HepG2 (cell line): Measurements from ENCODE around the gene KCNMB4. TPM values are rescaled to one million over a fixed set of nuclear protein-coding genes. Genes with fewer than 3 reads are reported as not detected.

Experiments used
- ATAC-seq: fragments of 200-7000 bp; cut with Tn5 transposase; 3 replicates; pipeline ENCODE4 v1.9.1; 2020; ENCODE audit warnings: mild to moderate bottlenecking, moderate library complexity
- BruUV-seq: library from RNA; stranded (reverse); fragments of 400-500 nt; replicated peaks from 2 replicates; lab custom pipeline; 2021; lab: Mats Ljungman, UMichigan
- CTCF ChIA-PET: fragments of 300-600 bp; formaldehyde crosslinking; extraction: SDS; loops from one replicate; lab custom pipeline; 2021; ENCODE audit warnings: low total read pairs, inconsistent platforms, low intra/inter-chr PET ratio; lab: Yijun Ruan, JAX
- POLR2A ChIA-PET: fragments of 350-600 bp; sonication (Branson Sonifier 250); formaldehyde crosslinking; loops from one replicate; lab custom pipeline; 2020; ENCODE audit warnings: antibody characterized with exemption, inconsistent platforms; lab: Yijun Ruan, JAX
- DNase-seq: peaks from one replicate; pipeline ENCODE4 v3.0.0-alpha.2; 2015; ENCODE audit warnings: low spot score
- FAIRE-seq: peaks from 3 replicates; lab custom pipeline; 2011; peaks lifted over from hg19 to GRCh38; lab: Jason Lieb, UNC
- H2AFZ ChIP-seq: one replicate; pipeline ENCODE4 v1.6.1; 2011; ENCODE audit warnings: low read length, inconsistent platforms
- H3K27ac ChIP-seq: fragments of 300-600 bp; 3 replicates; pipeline ENCODE4 v1.8.0; 2011; ENCODE audit warnings: mixed run types, mild to moderate bottlenecking, mixed read lengths, low read length, inconsistent platforms; ENCODE audit not compliant: insufficient read depth; ENCODE audit errors: extremely low read length
- H3K27me3 ChIP-seq, 2 experiments: fragments of 200-600 bp in 1 of 2; 2 replicates in 1 of 2; 3 replicates in 1 of 2; pipeline versions ENCODE4 v1.6.0 to v1.8.0; 2011; ENCODE audit warnings: low read length in 2 of 2, mild to moderate bottlenecking in 2 of 2, moderate library complexity in 2 of 2, inconsistent platforms in 1 of 2; ENCODE audit not compliant: insufficient read depth in 2 of 2, control insufficient read depth in 1 of 2
- H3K36me3 ChIP-seq, 2 experiments: fragments of 200-600 bp in 1 of 2; replicated peaks in 1 of 2; 2 replicates in 1 of 2; 3 replicates in 1 of 2; pipeline versions ENCODE4 v1.5.1 to v1.8.0; 2011; ENCODE audit warnings: low read length in 2 of 2, inconsistent platforms in 1 of 2; ENCODE audit not compliant: insufficient read depth in 2 of 2, control insufficient read depth in 1 of 2
- H3K4me1 ChIP-seq: 2 replicates; pipeline ENCODE4 v1.5.1; 2012; ENCODE audit warnings: low read length, inconsistent platforms; ENCODE audit not compliant: insufficient read depth
- H3K4me2 ChIP-seq: 2 replicates; pipeline ENCODE4 v1.6.0; 2011; ENCODE audit warnings: low read depth, low read length, inconsistent platforms
- H3K4me3 ChIP-seq, 3 experiments: fragments of 200-600 bp in 1 of 3; sonication (generic), shearing (Covaris generic) in 1 of 3; replicated peaks in 1 of 3; 2 replicates each; pipeline ENCODE4 v1.5.1; 2011 to 2016; ENCODE audit warnings: low read length in 3 of 3, inconsistent platforms in 2 of 3, low read depth in 2 of 3, mild to moderate bottlenecking in 2 of 3, control low read depth in 1 of 3, mixed read lengths in 1 of 3; ENCODE audit not compliant: insufficient read depth in 1 of 3
- H3K79me2 ChIP-seq: one replicate; pipeline ENCODE4 v1.6.1; 2011; ENCODE audit warnings: low read length, inconsistent platforms; ENCODE audit not compliant: insufficient read depth
- H3K9ac ChIP-seq: 2 replicates; pipeline ENCODE4 v1.6.0; 2011; ENCODE audit warnings: mild to moderate bottlenecking, low read depth, low read length, inconsistent platforms; ENCODE audit not compliant: insufficient read depth
- H3K9me3 ChIP-seq: 2 replicates; pipeline ENCODE4 v1.5.1; 2012; ENCODE audit warnings: mild to moderate bottlenecking, low read length
- H4K20me1 ChIP-seq: 2 replicates; pipeline ENCODE4 v1.6.0; 2011; ENCODE audit warnings: inconsistent platforms, mild to moderate bottlenecking, low read length, moderate library complexity; ENCODE audit not compliant: insufficient read depth
- HMGXB3 ChIP-seq: sonication (generic); formaldehyde crosslinking; IDR thresholded peaks from 2 replicates; pipeline ENCODE4 v1.4.0; 2020; ENCODE audit warnings: missing genetic modification reagents, borderline replicate concordance
- LBX2 ChIP-seq: sonication (generic); formaldehyde crosslinking; IDR thresholded peaks from 2 replicates; pipeline ENCODE4 v1.5.0; 2020; ENCODE audit warnings: missing genetic modification reagents, mild to moderate bottlenecking, borderline replicate concordance
- MEF2D ChIP-seq: sonication (generic); formaldehyde crosslinking; IDR thresholded peaks from 2 replicates; pipeline ENCODE4 v1.5.1; 2020; ENCODE audit warnings: mild to moderate bottlenecking, missing genetic modification reagents
- PHF21A ChIP-seq: sonication (generic); formaldehyde crosslinking; IDR thresholded peaks from 2 replicates; pipeline ENCODE4 v1.5.0; 2020; ENCODE audit warnings: mild to moderate bottlenecking, missing genetic modification reagents
- SNAPC4 ChIP-seq: sonication (generic); formaldehyde crosslinking; IDR thresholded peaks from 2 replicates; pipeline ENCODE4 v1.4.0; 2020; ENCODE audit warnings: mild to moderate bottlenecking, missing genetic modification reagents
- TEAD2 ChIP-seq: sonication (generic); formaldehyde crosslinking; IDR thresholded peaks from 2 replicates; pipeline ENCODE4 v1.9.0; 2021; ENCODE audit warnings: missing genetic modification reagents
- TGIF2 ChIP-seq: IDR thresholded peaks from 2 replicates; pipeline ENCODE4 v1.6.1; 2016; ENCODE audit warnings: control low read depth, missing compliant biosample characterization
- THYN1 ChIP-seq: sonication (generic); formaldehyde crosslinking; IDR thresholded peaks from 2 replicates; pipeline ENCODE4 v1.8.1; 2023; ENCODE audit warnings: low read depth, mild to moderate bottlenecking, moderate library complexity, missing genetic modification reagents, borderline replicate concordance
- ZNF274 ChIP-seq: sonication (generic); formaldehyde crosslinking; IDR thresholded peaks from 2 replicates; pipeline ENCODE4 v1.5.1; 2020; ENCODE audit warnings: mild to moderate bottlenecking, missing genetic modification reagents
- WGBS: methylation state at CpG from one replicate; pipeline ENCODE4 v1.1.6; 2017; ENCODE audit warnings: low lambda C conversion rate; 5-methylcytosine and 5-hydroxymethylcytosine counted together
- in situ Hi-C: cut with HindIII; loops from 2 replicates; pipeline ENCODE4 v1.10.0; 2017; ENCODE audit warnings: low pct_unique_long_range_greater_than_20kb; ENCODE audit not compliant: extremely low pct_ligation_motif_present
- intact Hi-C: fragments of 100-400 bp; cut with micrococcal nuclease; formaldehyde crosslinking; loops from one replicate; pipeline ENCODE4 v1.10.0; 2022; ENCODE audit not compliant: unreplicated experiment
- polyA plus RNA-seq, 8 experiments: library from polyadenylated mRNA; depleted of rRNA in 3 of 8; stranded (reverse) in 7 of 8; unstranded in 1 of 8; fragments of >200 nt; fragmentation: Illumina TruSeq in 4 of 8; extraction: Trizol in 4 of 8; gene quantifications; 2 replicates each; pipeline versions ENCODE4 v1.2.1 to v1.2.3, GENCODE V29; 2011 to 2016; ENCODE audit warnings: low read depth in 4 of 8, missing spikeins in 1 of 8, mixed read lengths in 1 of 8; ENCODE audit not compliant: insufficient read depth in 1 of 8
- total RNA-seq, 5 experiments: library from RNA; depleted of rRNA; stranded (reverse); fragments of >200 nt; fragmentation: Illumina TruSeq; extraction: Trizol; gene quantifications; 2 replicates each; pipeline ENCODE4 v1.2.3, GENCODE V29; 2016; ENCODE audit warnings: low read depth in 1 of 5
- TF ChIP-seq, protein P1 (sequence below): sonication (generic); formaldehyde crosslinking; IDR thresholded peaks from 2 replicates; pipeline ENCODE4 v1.5.1; 2020; ENCODE audit warnings: missing genetic modification reagents, mild to moderate bottlenecking, borderline replicate concordance
- TF ChIP-seq, protein P2 (sequence below): IDR thresholded peaks from 2 replicates; pipeline ENCODE4 v1.6.1; 2012; ENCODE audit warnings: low read depth, low read length, improper control_type of control experiment

Gene KCNMB4
- total and polyA plus RNA-seq, 2 of the 13 experiments (the other 11 are each of a cell fraction or from before 2014, with no cell fraction given): 0.67 to 0.84 TPM

GRCh38 chr12:70383886-70384285 lies 17.8 kb downstream of the KCNMB4 start:
- no peak overlapping the region for H3K4me2 ChIP-seq
- H3K4me1 ChIP-seq: no peaks in the 10 kb centered on the region
- intact Hi-C loops (no loop called here), in situ Hi-C loops (no loop called here)
- H3K4me3 ChIP-seq: no peak overlapping the region
- DNase-seq (no peak), ATAC-seq (no peak), FAIRE-seq (no peak)
- no peak overlapping the region for H2AFZ ChIP-seq
- BruUV-seq: no TSS peak
- H4K20me1 ChIP-seq: no peaks in the 10 kb centered on the region
- WGBS: 20% methylated on average over 3 of the region's 3 CpGs
- H3K79me2 ChIP-seq: no peaks in the 10 kb centered on the region
- no peaks in the 10 kb centered on the region for H3K9me3 ChIP-seq
- no peak overlapping the region for H3K27ac ChIP-seq
- H3K36me3 ChIP-seq: no peaks in the 10 kb centered on the region
- H3K9ac ChIP-seq: no peak overlapping the region
- CTCF ChIA-PET: no interaction called here
- POLR2A ChIA-PET: no interaction called here
- H3K27me3 ChIP-seq: no peaks in the 10 kb centered on the region
- TF ChIP-seq, protein P1, sequence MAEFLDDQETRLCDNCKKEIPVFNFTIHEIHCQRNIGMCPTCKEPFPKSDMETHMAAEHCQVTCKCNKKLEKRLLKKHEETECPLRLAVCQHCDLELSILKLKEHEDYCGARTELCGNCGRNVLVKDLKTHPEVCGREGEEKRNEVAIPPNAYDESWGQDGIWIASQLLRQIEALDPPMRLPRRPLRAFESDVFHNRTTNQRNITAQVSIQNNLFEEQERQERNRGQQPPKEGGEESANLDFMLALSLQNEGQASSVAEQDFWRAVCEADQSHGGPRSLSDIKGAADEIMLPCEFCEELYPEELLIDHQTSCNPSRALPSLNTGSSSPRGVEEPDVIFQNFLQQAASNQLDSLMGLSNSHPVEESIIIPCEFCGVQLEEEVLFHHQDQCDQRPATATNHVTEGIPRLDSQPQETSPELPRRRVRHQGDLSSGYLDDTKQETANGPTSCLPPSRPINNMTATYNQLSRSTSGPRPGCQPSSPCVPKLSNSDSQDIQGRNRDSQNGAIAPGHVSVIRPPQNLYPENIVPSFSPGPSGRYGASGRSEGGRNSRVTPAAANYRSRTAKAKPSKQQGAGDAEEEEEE (CRISPR knock-in tag): no peak
- TF ChIP-seq MEF2D (CRISPR knock-in tag) (no peak), PHF21A (CRISPR knock-in tag) (no peak), THYN1 (CRISPR knock-in tag) (no peak), TGIF2 (no peak), SNAPC4 (CRISPR knock-in tag) (no peak), HMGXB3 (CRISPR knock-in tag) (no peak), TEAD2 (CRISPR knock-in tag) (no peak), ZNF274 (no peak), LBX2 (no peak)
- TF ChIP-seq, protein P2, sequence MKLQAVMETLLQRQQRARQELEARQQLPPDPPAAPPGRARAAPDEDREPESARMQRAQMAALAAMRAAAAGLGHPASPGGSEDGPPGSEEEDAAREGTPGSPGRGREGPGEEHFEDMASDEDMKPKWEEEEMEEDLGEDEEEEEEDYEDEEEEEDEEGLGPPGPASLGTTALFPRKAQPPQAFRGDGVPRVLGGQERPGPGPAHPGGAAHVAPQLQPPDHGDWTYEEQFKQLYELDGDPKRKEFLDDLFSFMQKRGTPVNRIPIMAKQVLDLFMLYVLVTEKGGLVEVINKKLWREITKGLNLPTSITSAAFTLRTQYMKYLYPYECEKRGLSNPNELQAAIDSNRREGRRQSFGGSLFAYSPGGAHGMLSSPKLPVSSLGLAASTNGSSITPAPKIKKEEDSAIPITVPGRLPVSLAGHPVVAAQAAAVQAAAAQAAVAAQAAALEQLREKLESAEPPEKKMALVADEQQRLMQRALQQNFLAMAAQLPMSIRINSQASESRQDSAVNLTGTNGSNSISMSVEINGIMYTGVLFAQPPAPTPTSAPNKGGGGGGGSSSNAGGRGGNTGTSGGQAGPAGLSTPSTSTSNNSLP: no peak
